ENCODE results near the gene TBL3.

GRCh38 chr16:2030036-2030435, 58.2 kb downstream of the TBL3 start:
- TF ChIP-seq CTCF (IDR thresholded peaks at IDR 0.05; ENCODE audit: low read length) (no peak), EZH2 (optimal IDR thresholded peaks at IDR 0.05; ENCODE audit: low read depth, low read length) (no peak), EZH2phosphoT487 (IDR thresholded peaks at IDR 0.05; ENCODE audit: low read length) (no peak)

Measured in MM.1S (cell line).